Measurements from ENCODE around the gene TRAK2. TPM values are rescaled to one million over a fixed set of nuclear protein-coding genes. Genes with fewer than 3 reads are reported as not detected.
"Not testable (repeated sequence)": the region's sequence is repeated elsewhere in the genome, so short reads cannot be mapped to it uniquely, and the experiment has no call there.

Gene TRAK2
- total and polyA plus RNA-seq, 2 experiments from 2014 or later: 9.2 to 26.7 TPM

- no peak for DNase-seq (ENCODE audit: low spot score)
- H3K9me3 ChIP-seq (ENCODE audit: low read depth): no peaks in the 10 kb centered on the region
- no peak overlapping the region for H3K4me3 ChIP-seq
- H2AFZ ChIP-seq: no peak overlapping the region
- 60% methylated on average over 3 of the region's 3 CpGs for WGBS (ENCODE audit: low lambda C conversion rate, missing lambda C conversion rate)
- peaks cover 40% of the 10 kb centered on the region for H3K4me1 ChIP-seq (ENCODE audit: insufficient read depth)
- H4K20me1 ChIP-seq (ENCODE audit: insufficient read depth, poor library complexity, severe bottlenecking): no peaks in the 10 kb centered on the region
- TF ChIP-seq EZH2 (IDR thresholded peaks at IDR 0.05; ENCODE audit: borderline replicate concordance) (no peak), EZH2phosphoT487 (IDR thresholded peaks at IDR 0.05; ENCODE audit: low read depth, severe bottlenecking, unreplicated experiment) (no peak), CTCF (IDR thresholded peaks at IDR 0.05; ENCODE audit: poor library complexity) (no peak)
- H3K4me2 ChIP-seq: no peak overlapping the region
- no peak overlapping the region for H3K27ac ChIP-seq
- no peaks in the 10 kb centered on the region for H3K27me3 ChIP-seq
- H3K36me3 ChIP-seq (replicated peaks; ENCODE audit: insufficient read depth, low read depth): no peaks in the 10 kb centered on the region
- no peaks in the 10 kb centered on the region for H3K9me2 ChIP-seq (replicated peaks; ENCODE audit: insufficient read depth)
- H3K79me2 ChIP-seq: peaks cover 73% of the 10 kb centered on the region
Measured at GRCh38 chr2:201444746-201445465, 6.4 kb downstream of the TRAK2 start.

GRCh38 chr2:201441409-201441808 is 9.8 kb downstream of the TRAK2 start:
- no peak overlapping the region for H3K4me2 ChIP-seq
- no peaks in the 10 kb centered on the region for H3K27me3 ChIP-seq
- no peak overlapping the region for H3K4me3 ChIP-seq
- no peak for TF ChIP-seq CTCF (IDR thresholded peaks at IDR 0.05; ENCODE audit: poor library complexity)
- no peak for TF ChIP-seq EZH2phosphoT487 (IDR thresholded peaks at IDR 0.05; ENCODE audit: low read depth, severe bottlenecking, unreplicated experiment)
- no peak for TF ChIP-seq EZH2 (IDR thresholded peaks at IDR 0.05; ENCODE audit: borderline replicate concordance)
- no peaks in the 10 kb centered on the region for H3K36me3 ChIP-seq (replicated peaks; ENCODE audit: insufficient read depth, low read depth)
- no peaks in the 10 kb centered on the region for H4K20me1 ChIP-seq (ENCODE audit: insufficient read depth, poor library complexity, severe bottlenecking)
- no peaks in the 10 kb centered on the region for H3K9me3 ChIP-seq (ENCODE audit: low read depth)
- H3K9me2 ChIP-seq (replicated peaks; ENCODE audit: insufficient read depth): no peaks in the 10 kb centered on the region
- no peak overlapping the region for H2AFZ ChIP-seq
- no peak for DNase-seq (ENCODE audit: low spot score)
- WGBS (ENCODE audit: low lambda C conversion rate, missing lambda C conversion rate): 96% methylated on average over 7 of the region's 7 CpGs
- no peak overlapping the region for H3K27ac ChIP-seq
- H3K4me1 ChIP-seq (ENCODE audit: insufficient read depth): peaks cover 19% of the 10 kb centered on the region
- peaks cover 84% of the 10 kb centered on the region for H3K79me2 ChIP-seq

- no peaks in the 10 kb centered on the region for H3K9me2 ChIP-seq (replicated peaks; ENCODE audit: insufficient read depth)
- H4K20me1 ChIP-seq (ENCODE audit: insufficient read depth, poor library complexity, severe bottlenecking): no peaks in the 10 kb centered on the region
- DNase-seq (ENCODE audit: low spot score): peak; percentile 47
- 5% methylated on average over 1 of the region's 1 CpG for WGBS (ENCODE audit: low lambda C conversion rate, missing lambda C conversion rate)
- H3K36me3 ChIP-seq (replicated peaks; ENCODE audit: insufficient read depth, low read depth): no peaks in the 10 kb centered on the region
- no peak overlapping the region for H3K27ac ChIP-seq
- TF ChIP-seq EZH2 (IDR thresholded peaks at IDR 0.05; ENCODE audit: borderline replicate concordance): no peak
- TF ChIP-seq CTCF (IDR thresholded peaks at IDR 0.05; ENCODE audit: poor library complexity): no peak
- TF ChIP-seq EZH2phosphoT487 (IDR thresholded peaks at IDR 0.05; ENCODE audit: low read depth, severe bottlenecking, unreplicated experiment): no peak
- peaks cover 85% of the 10 kb centered on the region for H3K79me2 ChIP-seq
- H3K4me3 ChIP-seq: no peak overlapping the region
- no peaks in the 10 kb centered on the region for H3K9me3 ChIP-seq (ENCODE audit: low read depth)
- H3K4me2 ChIP-seq: peak overlapping the region; percentile 39
- H2AFZ ChIP-seq: no peak overlapping the region
- peaks cover 8% of the 10 kb centered on the region for H3K4me1 ChIP-seq (ENCODE audit: insufficient read depth)
- H3K27me3 ChIP-seq: no peaks in the 10 kb centered on the region
Measured at GRCh38 chr2:201440182-201440581, 11.1 kb downstream of the TRAK2 start.

GRCh38 chr2:201439336-201439922 is 11.8 kb downstream of the TRAK2 start:
- not testable (repeated sequence) for H3K4me1 ChIP-seq (ENCODE audit: insufficient read depth); H3K4me2 ChIP-seq; H3K9me2 ChIP-seq (replicated peaks; ENCODE audit: insufficient read depth); H3K27ac ChIP-seq; H3K9me3 ChIP-seq (ENCODE audit: low read depth); DNase-seq (ENCODE audit: low spot score); H4K20me1 ChIP-seq (ENCODE audit: insufficient read depth, poor library complexity, severe bottlenecking); H3K27me3 ChIP-seq; H3K36me3 ChIP-seq (replicated peaks; ENCODE audit: insufficient read depth, low read depth); H2AFZ ChIP-seq; H3K4me3 ChIP-seq
- peaks cover 85% of the 10 kb centered on the region for H3K79me2 ChIP-seq
- 100% methylated on average over 1 of the region's 3 CpGs for WGBS (ENCODE audit: low lambda C conversion rate, missing lambda C conversion rate)

Data from hepatocyte (in vitro differentiated cells).